ENCODE measurements around the gene PSMD12. TPM values are rescaled to one million over a fixed set of nuclear protein-coding genes. Genes with fewer than 3 reads are reported as not detected.
A peak's percentile ranks its signal among the peaks of the same experiment; 100 is the strongest.

PSMD12 gene
- total RNA-seq, 2 experiments from 2014 or later: 15.0 to 62.8 TPM

GRCh38 chr17:67360880-67361279, 5.5 kb downstream of the PSMD12 start:
- CTCF ChIA-PET (ENCODE audit: unreplicated experiment): interaction anchor here (0.7 kb wide), 1 partner anchor 14 kb away, joined by 3 read pairs; no protein-coding TSS in a partner anchor
- no TSS peak for BruUV-seq (replicated peaks)

GRCh38 chr17:67359960-67360791, 6.2 kb downstream of the PSMD12 start:
- H3K4me2 ChIP-seq (ENCODE audit: low read length): peak overlapping the region; percentile 20; the same call in 1 of the 2 replicates
- H3K36me3 ChIP-seq (ENCODE audit: insufficient read depth, low read length): peaks cover 79% of the 10 kb centered on the region
- H3K4me1 ChIP-seq (ENCODE audit: insufficient read depth, low read length, poor library complexity, severe bottlenecking): peaks cover 43% of the 10 kb centered on the region
- peak; percentile 62 for DNase-seq (ENCODE audit: low spot score)
- peak overlapping the region; percentile 19 for H3K27ac ChIP-seq (ENCODE audit: low read depth, low read length, poor library complexity, severe bottlenecking)
- no peaks in the 10 kb centered on the region for H3K9me3 ChIP-seq (ENCODE audit: low read length)
- no TSS peak for BruUV-seq (replicated peaks)
- no peak overlapping the region for H2AFZ ChIP-seq (ENCODE audit: low read length)
- intact Hi-C loops (cut with micrococcal nuclease; ENCODE audit: unreplicated experiment): no loop called here
- H3K79me2 ChIP-seq (ENCODE audit: insufficient read depth, low read depth, low read length): peaks cover 94% of the 10 kb centered on the region
- peaks cover 31% of the 10 kb centered on the region for H4K20me1 ChIP-seq (ENCODE audit: insufficient read depth, low read length)
- no peak for TF ChIP-seq EZH2phosphoT487 (IDR thresholded peaks at IDR 0.05; ENCODE audit: borderline replicate concordance, low read depth, low read length)
- TF ChIP-seq CTCF (conservative IDR thresholded peaks at IDR 0.05; ENCODE audit: low read length): peak; percentile 86
- H3K9me2 ChIP-seq (ENCODE audit: insufficient read depth, low read length): no peaks in the 10 kb centered on the region
- ChIA-PET POLR2A (no interaction called here), CTCF (ENCODE audit: unreplicated experiment) (interaction anchor here (0.6 to 0.7 kb wide), 2 partner anchors 14 to 16 kb away, joined by 3 read pairs; no protein-coding TSS in a partner anchor)
- no peak overlapping the region for H3K4me3 ChIP-seq (ENCODE audit: low read depth, low read length, poor library complexity, severe bottlenecking)

More at GRCh38 chr17:67360880-67361279, 5.5 kb downstream of the PSMD12 start:
- intact Hi-C loops (cut with micrococcal nuclease; ENCODE audit: unreplicated experiment): no loop called here
- Histone ChIP-seq H3K9me2 (ENCODE audit: insufficient read depth, low read length) (no peaks in the 10 kb centered on the region), H3K4me1 (ENCODE audit: insufficient read depth, low read length, poor library complexity, severe bottlenecking) (peaks cover 45% of the 10 kb centered on the region), H3K4me3 (ENCODE audit: low read depth, low read length, poor library complexity, severe bottlenecking) (no peak overlapping the region), H3K27ac (ENCODE audit: low read depth, low read length, poor library complexity, severe bottlenecking) (no peak overlapping the region), H3K79me2 (ENCODE audit: insufficient read depth, low read depth, low read length) (peaks cover 95% of the 10 kb centered on the region), H3K36me3 (ENCODE audit: insufficient read depth, low read length) (peaks cover 72% of the 10 kb centered on the region), H2AFZ (ENCODE audit: low read length) (no peak overlapping the region), H3K4me2 (ENCODE audit: low read length) (no peak overlapping the region), H4K20me1 (ENCODE audit: insufficient read depth, low read length) (peaks cover 35% of the 10 kb centered on the region), H3K9me3 (ENCODE audit: low read length) (no peaks in the 10 kb centered on the region)
- no peak for TF ChIP-seq CTCF (conservative IDR thresholded peaks at IDR 0.05; ENCODE audit: low read length)
- TF ChIP-seq EZH2phosphoT487 (IDR thresholded peaks at IDR 0.05; ENCODE audit: borderline replicate concordance, low read depth, low read length): no peak
- DNase-seq (ENCODE audit: low spot score): no peak
- POLR2A ChIA-PET: no interaction called here

GRCh38 chr17:67358612-67359011, 7.8 kb downstream of the PSMD12 start:
- Histone ChIP-seq H3K9me3 (ENCODE audit: low read length) (no peaks in the 10 kb centered on the region), H3K4me1 (ENCODE audit: insufficient read depth, low read length, poor library complexity, severe bottlenecking) (peaks cover 28% of the 10 kb centered on the region), H3K36me3 (ENCODE audit: insufficient read depth, low read length) (peaks cover 88% of the 10 kb centered on the region), H4K20me1 (ENCODE audit: insufficient read depth, low read length) (peaks cover 20% of the 10 kb centered on the region), H3K9me2 (ENCODE audit: insufficient read depth, low read length) (no peaks in the 10 kb centered on the region), H3K4me2 (ENCODE audit: low read length) (0 out of 2 replicates have a peak overlapping the region, but pooled peaks have one; percentile 3), H3K4me3 (ENCODE audit: low read depth, low read length, poor library complexity, severe bottlenecking) (no peak overlapping the region), H3K79me2 (ENCODE audit: insufficient read depth, low read depth, low read length) (peaks cover 78% of the 10 kb centered on the region), H2AFZ (ENCODE audit: low read length) (no peak overlapping the region), H3K27ac (ENCODE audit: low read depth, low read length, poor library complexity, severe bottlenecking) (no peak overlapping the region)
- no TSS peak for BruUV-seq (replicated peaks)
- TF ChIP-seq CTCF (conservative IDR thresholded peaks at IDR 0.05; ENCODE audit: low read length) (no peak), EZH2phosphoT487 (IDR thresholded peaks at IDR 0.05; ENCODE audit: borderline replicate concordance, low read depth, low read length) (no peak)
- no peak for DNase-seq (ENCODE audit: low spot score)
- CTCF ChIA-PET (ENCODE audit: unreplicated experiment): no interaction called here
- POLR2A ChIA-PET: interaction anchor here (0.6 to 1.8 kb wide), 2 partner anchors 17 to 700 kb away, joined by 3 to 7 read pairs; no protein-coding TSS in a partner anchor
- intact Hi-C loops (cut with micrococcal nuclease; ENCODE audit: unreplicated experiment): no loop called here
